H1 (cell line): ENCODE measurements around the gene ARL6IP6. TPM values are rescaled to one million over a fixed set of nuclear protein-coding genes. Genes with fewer than 3 reads are reported as not detected.

Experiments
- CTCF ChIA-PET: fragments of 300-600 bp; sonication (Branson Sonifier 250); formaldehyde crosslinking; loops from one replicate; lab custom pipeline; 2021; ENCODE audit not compliant: partially characterized antibody; lab: Charles Lee
- POLR2A ChIA-PET: fragments of 300-600 bp; sonication (Branson Sonifier 250); formaldehyde crosslinking; loops from one replicate; lab custom pipeline; 2021; ENCODE audit warnings: inconsistent platforms; ENCODE audit not compliant: partially characterized antibody; lab: Charles Lee
- DNase-seq, 2 experiments: peaks; one replicate each; pipeline versions ENCODE4 v3.0.0 to v3.0.0-alpha.2; 2010 to 2022; ENCODE audit warnings: low spot score in 2 of 2, low read depth in 1 of 2, mixed read lengths in 1 of 2
- FAIRE-seq: peaks from 2 replicates; lab custom pipeline; 2011; peaks lifted over from hg19 to GRCh38; lab: Jason Lieb, UNC
- H2AFZ ChIP-seq: 2 replicates; pipeline ENCODE4 v1.8.1; 2012; ENCODE audit warnings: low read length, inconsistent platforms
- H2AK5ac ChIP-seq: 2 replicates; pipeline ENCODE4 v1.6.1; 2013; ENCODE audit warnings: low read depth, low read length
- H2BK120ac ChIP-seq: replicated peaks from 2 replicates; pipeline ENCODE3; 2013; ENCODE audit warnings: low read depth, low read length, inconsistent platforms
- H2BK12ac ChIP-seq: 2 replicates; pipeline ENCODE4 v1.6.1; 2013; ENCODE audit warnings: low read depth, low read length
- H2BK15ac ChIP-seq: 2 replicates; pipeline ENCODE4 v1.6.1; 2013; ENCODE audit warnings: low read length
- H2BK20ac ChIP-seq: 2 replicates; pipeline ENCODE4 v1.6.1; 2013; ENCODE audit warnings: low read length
- H2BK5ac ChIP-seq: 2 replicates; pipeline ENCODE4 v1.6.1; 2013; ENCODE audit warnings: low read depth, low read length
- H3K14ac ChIP-seq: 2 replicates; pipeline ENCODE4 v1.6.1; 2013; ENCODE audit warnings: inconsistent platforms; ENCODE audit not compliant: insufficient read length
- H3K18ac ChIP-seq: 2 replicates; pipeline ENCODE4 v1.6.1; 2013; ENCODE audit warnings: low read length; ENCODE audit errors: extremely low read depth
- H3K23ac ChIP-seq: 2 replicates; pipeline ENCODE4 v1.6.1; 2013; ENCODE audit warnings: inconsistent platforms; ENCODE audit not compliant: insufficient read length
- H3K23me2 ChIP-seq: 2 replicates; pipeline ENCODE4 v1.6.1; 2013; ENCODE audit warnings: low read depth, low read length
- H3K27ac ChIP-seq: 2 replicates; pipeline ENCODE4 v1.6.1; 2011; ENCODE audit warnings: low read depth, low read length, inconsistent platforms
- H3K27me3 ChIP-seq, 4 experiments: replicated peaks in 1 of 4; 1 replicate in 1 of 4; 2 replicates in 3 of 4; pipeline versions ENCODE4 v1.6.1 to v1.8.1; 2011 to 2013; ENCODE audit warnings: low read length in 3 of 4, mild to moderate bottlenecking in 3 of 4, inconsistent platforms in 2 of 4, mixed read lengths in 2 of 4, moderate library complexity in 1 of 4; ENCODE audit not compliant: control insufficient read depth in 3 of 4, insufficient read depth in 3 of 4; ENCODE audit errors: extremely low read depth in 1 of 4
- H3K36me3 ChIP-seq, 4 experiments: 2 replicates each; pipeline versions ENCODE4 v1.6.1 to v1.8.1; 2011 to 2013; ENCODE audit warnings: mild to moderate bottlenecking in 4 of 4, low read length in 3 of 4, moderate library complexity in 2 of 4, control low read depth in 1 of 4, inconsistent platforms in 1 of 4; ENCODE audit not compliant: insufficient read depth in 4 of 4, control insufficient read depth in 2 of 4
- H3K4ac ChIP-seq: replicated peaks from 2 replicates; pipeline ENCODE3; 2013; ENCODE audit warnings: low read length, low read depth, mixed read lengths, inconsistent platforms; ENCODE audit not compliant: insufficient read length
- H3K4me1 ChIP-seq, 4 experiments: replicated peaks in 1 of 4; 1 replicate in 1 of 4; 2 replicates in 3 of 4; pipeline versions ENCODE4 v1.6.1 to v1.8.1; 2011 to 2013; ENCODE audit warnings: low read length in 3 of 4, inconsistent platforms in 2 of 4, mixed read lengths in 1 of 4; ENCODE audit not compliant: insufficient read depth in 4 of 4, control insufficient read depth in 3 of 4
- H3K4me2 ChIP-seq, 2 experiments: 2 replicates each; pipeline versions ENCODE4 v1.6.1 to v1.8.1; 2011 to 2013; ENCODE audit warnings: low read depth in 2 of 2, low read length in 2 of 2, control low read depth in 1 of 2, inconsistent platforms in 1 of 2, mild to moderate bottlenecking in 1 of 2; ENCODE audit not compliant: insufficient read depth in 1 of 2
- H3K4me3 ChIP-seq, 4 experiments: fragments of 200-600, 300-600 bp in 1 of 4; sonication (generic), shearing (Covaris generic), sonication (Bioruptor Twin) in 1 of 4; 2 replicates each; pipeline versions ENCODE4 v1.5.1 to v1.8.1; 2011 to 2016; ENCODE audit warnings: low read length in 4 of 4, low read depth in 3 of 4, control low read depth in 2 of 4, inconsistent platforms in 2 of 4, mild to moderate bottlenecking in 2 of 4, mixed read lengths in 1 of 4, moderate library complexity in 1 of 4; ENCODE audit not compliant: insufficient read depth in 2 of 4; ENCODE audit errors: extremely low read depth in 1 of 4
- H3K56ac ChIP-seq: replicated peaks from 2 replicates; pipeline ENCODE3; 2013; ENCODE audit warnings: low read depth, mild to moderate bottlenecking, mixed read lengths, low read length, inconsistent platforms; ENCODE audit not compliant: insufficient read length
- H3K79me1 ChIP-seq: 2 replicates; pipeline ENCODE4 v1.6.1; 2013; ENCODE audit warnings: low read depth, low read length, control low read depth
- H3K79me2 ChIP-seq, 2 experiments: 2 replicates each; pipeline versions ENCODE4 v1.6.1 to v1.8.1; 2012 to 2013; ENCODE audit warnings: low read length in 2 of 2, mild to moderate bottlenecking in 2 of 2, inconsistent platforms in 1 of 2; ENCODE audit not compliant: insufficient read depth in 2 of 2, control insufficient read depth in 1 of 2
- H3K9ac ChIP-seq, 4 experiments: replicated peaks in 1 of 4; 1 replicate in 1 of 4; 2 replicates in 3 of 4; pipeline versions ENCODE4 v1.6.1 to v1.8.1; 2011 to 2013; ENCODE audit warnings: low read depth in 3 of 4, low read length in 3 of 4, control low read depth in 2 of 4, mild to moderate bottlenecking in 2 of 4, moderate library complexity in 2 of 4, inconsistent platforms in 1 of 4; ENCODE audit errors: extremely low read depth in 1 of 4
- H3K9me3 ChIP-seq, 2 experiments: 2 replicates each; pipeline versions ENCODE4 v1.6.1 to v1.8.1; 2012 to 2013; ENCODE audit warnings: mild to moderate bottlenecking in 2 of 2, moderate library complexity in 2 of 2, control low read depth in 1 of 2, inconsistent platforms in 1 of 2, low read depth in 1 of 2, low read length in 1 of 2, mixed read lengths in 1 of 2; ENCODE audit not compliant: insufficient read depth in 2 of 2
- H4K20me1 ChIP-seq, 2 experiments: replicated peaks in 1 of 2; 2 replicates each; pipeline versions ENCODE3 to v1.8.1; 2011 to 2013; ENCODE audit warnings: inconsistent platforms in 2 of 2, low read length in 2 of 2, mild to moderate bottlenecking in 1 of 2; ENCODE audit not compliant: insufficient read depth in 2 of 2, control insufficient read depth in 1 of 2
- H4K5ac ChIP-seq: 2 replicates; pipeline ENCODE4 v1.6.1; 2013; ENCODE audit warnings: low read length, low read depth, mixed read lengths, inconsistent platforms; ENCODE audit not compliant: insufficient read length
- H4K8ac ChIP-seq: 2 replicates; pipeline ENCODE4 v1.8.0; 2013; ENCODE audit warnings: mild to moderate bottlenecking, moderate library complexity, low read length, inconsistent platforms; ENCODE audit not compliant: insufficient read depth; ENCODE audit errors: extremely low read depth
- H4K91ac ChIP-seq: replicated peaks from 2 replicates; pipeline ENCODE3; 2013; ENCODE audit warnings: low read length, mixed read lengths, inconsistent platforms; ENCODE audit not compliant: insufficient read length
- BACH1 ChIP-seq: IDR thresholded peaks from 2 replicates; pipeline ENCODE4 v1.6.1; 2012; ENCODE audit warnings: low read length, improper control_type of control experiment
- BRCA1 ChIP-seq: IDR thresholded peaks from 2 replicates; pipeline ENCODE4 v1.6.1; 2012; ENCODE audit warnings: low read depth, low read length, improper control_type of control experiment
- CTBP2 ChIP-seq: IDR thresholded peaks from 2 replicates; pipeline ENCODE4 v1.7.0; 2011; ENCODE audit warnings: borderline replicate concordance, mild to moderate bottlenecking, moderate library complexity, mixed read lengths, low read length; ENCODE audit not compliant: insufficient read depth, insufficient read length
- EZH2 ChIP-seq: fragments of 200-600 bp; sonication (generic); IDR thresholded peaks from 2 replicates; pipeline ENCODE4 v1.7.1; 2012; ENCODE audit warnings: low read depth, mild to moderate bottlenecking, moderate library complexity, low read length, inconsistent platforms; ENCODE audit not compliant: severe bottlenecking
- JUN ChIP-seq: IDR thresholded peaks from 2 replicates; pipeline ENCODE4 v1.6.1; 2011; ENCODE audit warnings: low read depth, mild to moderate bottlenecking, improper control_type of control experiment, low read length
- SUZ12 ChIP-seq: fragments of 200-600 bp; sonication (generic); IDR thresholded peaks from 2 replicates; pipeline ENCODE4 v1.6.1; 2012; ENCODE audit warnings: mild to moderate bottlenecking, inconsistent platforms, low read length, moderate library complexity, mixed read lengths
- TAF7 ChIP-seq: optimal IDR thresholded peaks from 2 replicates; pipeline ENCODE3; 2011; ENCODE audit warnings: low read depth, mild to moderate bottlenecking, inconsistent platforms, low read length, moderate library complexity, borderline replicate concordance
- USF2 ChIP-seq: IDR thresholded peaks from 2 replicates; pipeline ENCODE4 v1.6.1; 2011; ENCODE audit warnings: low read length, improper control_type of control experiment
- YY1 ChIP-seq: IDR thresholded peaks from 2 replicates; pipeline ENCODE4 v1.6.1; 2011; ENCODE audit warnings: low read depth, mild to moderate bottlenecking, low read length
- WGBS, 2 experiments: shearing (Covaris generic) in 1 of 2; methylation state at CpG; one replicate each; pipeline versions ENCODE4 v1.1.6 to v1.1.7; 2013 to 2015; ENCODE audit warnings: low lambda C conversion rate in 2 of 2, mixed read lengths in 2 of 2, inconsistent platforms in 1 of 2, low coverage in 1 of 2, missing lambda C conversion rate in 1 of 2; ENCODE audit not compliant: insufficient replicate concordance in 2 of 2, insufficient coverage in 1 of 2, insufficient read length in 1 of 2; ENCODE audit errors: extremely low coverage in 1 of 2, missing lambda C conversion rate in 1 of 2; 5-methylcytosine and 5-hydroxymethylcytosine counted together
- polyA plus RNA-seq, 7 experiments: library from polyadenylated mRNA; depleted of rRNA in 3 of 7; stranded (reverse) in 5 of 7; unstranded in 2 of 7; fragments of >200 nt in 5 of 7; fragments of 200-250 nt in 2 of 7; gene quantifications; 1 replicate in 5 of 7; 2 replicates in 1 of 7; 4 replicates in 1 of 7; pipeline versions ENCODE4 v1.2.1 to v1.2.3, GENCODE V29; 2011 to 2013; ENCODE audit warnings: missing spikeins in 2 of 7, mixed read lengths in 2 of 7
- total RNA-seq: library from RNA; stranded (reverse); fragmentation: NEBNext Ultra II Directional; extraction: Animal tissue kit (Norgen Biotek cat#: 25700); gene quantifications from 2 replicates; pipeline ENCODE4 v1.2.1, GENCODE V29; 2021
- TF ChIP-seq, protein P1 (sequence below), 3 experiments: IDR thresholded peaks; 1 replicate in 2 of 3; 2 replicates in 1 of 3; pipeline versions ENCODE4 v1.5.1 to v1.6.1; 2011; ENCODE audit warnings: low read length in 3 of 3, mild to moderate bottlenecking in 3 of 3, inconsistent platforms in 2 of 3, low read depth in 1 of 3, moderate library complexity in 1 of 3; ENCODE audit not compliant: insufficient read depth in 1 of 3; ENCODE audit errors: control extremely low read depth in 1 of 3

Gene ARL6IP6
- total and polyA plus RNA-seq, 2 of the 8 experiments (the other 6 are each of a cell fraction or from before 2014, with no cell fraction given), result 47.3 to 92.9 TPM

DNA sequence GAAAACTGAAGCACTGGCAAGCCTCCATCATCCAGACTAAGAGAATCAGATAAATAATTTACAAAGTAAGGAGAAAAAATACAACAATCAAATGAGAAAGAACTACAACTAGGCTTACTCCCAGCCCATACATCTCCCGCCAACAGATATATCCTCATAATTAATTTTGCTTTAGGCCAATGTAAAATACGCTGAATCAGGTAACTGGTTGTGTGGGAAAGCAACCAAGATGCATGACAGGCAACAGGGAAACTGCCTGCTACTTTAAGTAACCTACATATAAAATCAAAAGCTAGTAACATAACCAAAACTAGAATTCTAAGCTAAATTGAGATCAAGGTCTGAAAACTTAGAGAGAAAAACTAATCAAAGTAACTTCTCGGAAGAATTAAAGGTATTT lies 22.7 kb upstream of the ARL6IP6 start:
- H3K79me2 ChIP-seq, result peaks cover 2 to 79% of the 10 kb centered on the region in 2 experiments; a peak in 3 of 4 replicates
- no peak overlapping the region for H2BK120ac ChIP-seq
- DNase-seq (no peak), FAIRE-seq (no peak)
- H3K4ac ChIP-seq, result no peak overlapping the region
- no peaks in the 10 kb centered on the region for H3K23me2 ChIP-seq
- no peak overlapping the region for H3K4me3 ChIP-seq
- H3K27me3 ChIP-seq, result no peaks in the 10 kb centered on the region
- no peak overlapping the region for H4K8ac ChIP-seq
- H3K18ac ChIP-seq, result no peak overlapping the region
- H2AK5ac ChIP-seq, result no peak overlapping the region
- WGBS, 2 experiments, result 92% methylated on average over 3 of the region's 3 CpGs; no CpG with 5 or more reads in 1 of the 2 experiments
- H4K20me1 ChIP-seq, result peaks cover 4% of the 10 kb centered on the region in 2 experiments
- no peak overlapping the region for H2BK15ac ChIP-seq
- no peaks in the 10 kb centered on the region for H3K4me1 ChIP-seq
- H3K9ac ChIP-seq, result no peak overlapping the region
- no peak overlapping the region for H3K14ac ChIP-seq
- no peak overlapping the region for H2BK12ac ChIP-seq
- no peak overlapping the region for H3K4me2 ChIP-seq
- H2AFZ ChIP-seq, result no peak overlapping the region
- ChIA-PET POLR2A (interaction anchor here (1.8 to 2.0 kb wide), 2 partner anchors 11 to 21 kb away, joined by 5 to 10 read pairs; partner anchors contain the start of gene PRPF40A), CTCF (no interaction called here)
- no peak overlapping the region for H3K23ac ChIP-seq
- peaks cover 2 to 29% (median 9%) of the 10 kb centered on the region in 4 experiments; a peak in 6 of 8 replicates for H3K36me3 ChIP-seq
- H3K56ac ChIP-seq, result peak overlapping the region; percentile 16
- no peak overlapping the region for H3K27ac ChIP-seq
- no peaks in the 10 kb centered on the region for H3K9me3 ChIP-seq
- H2BK20ac ChIP-seq, result no peak overlapping the region
- no peak overlapping the region for H2BK5ac ChIP-seq
- H3K79me1 ChIP-seq, result no peaks in the 10 kb centered on the region
- H4K91ac ChIP-seq, result no peak overlapping the region
- H4K5ac ChIP-seq, result no peak overlapping the region
- TF ChIP-seq TAF7, result no peak
- no peak for TF ChIP-seq SUZ12
- no peak for TF ChIP-seq BRCA1
- no peak for TF ChIP-seq BACH1
- no peak for TF ChIP-seq JUN
- TF ChIP-seq CTBP2, result no peak
- TF ChIP-seq USF2, result no peak
- TF ChIP-seq, protein P1, sequence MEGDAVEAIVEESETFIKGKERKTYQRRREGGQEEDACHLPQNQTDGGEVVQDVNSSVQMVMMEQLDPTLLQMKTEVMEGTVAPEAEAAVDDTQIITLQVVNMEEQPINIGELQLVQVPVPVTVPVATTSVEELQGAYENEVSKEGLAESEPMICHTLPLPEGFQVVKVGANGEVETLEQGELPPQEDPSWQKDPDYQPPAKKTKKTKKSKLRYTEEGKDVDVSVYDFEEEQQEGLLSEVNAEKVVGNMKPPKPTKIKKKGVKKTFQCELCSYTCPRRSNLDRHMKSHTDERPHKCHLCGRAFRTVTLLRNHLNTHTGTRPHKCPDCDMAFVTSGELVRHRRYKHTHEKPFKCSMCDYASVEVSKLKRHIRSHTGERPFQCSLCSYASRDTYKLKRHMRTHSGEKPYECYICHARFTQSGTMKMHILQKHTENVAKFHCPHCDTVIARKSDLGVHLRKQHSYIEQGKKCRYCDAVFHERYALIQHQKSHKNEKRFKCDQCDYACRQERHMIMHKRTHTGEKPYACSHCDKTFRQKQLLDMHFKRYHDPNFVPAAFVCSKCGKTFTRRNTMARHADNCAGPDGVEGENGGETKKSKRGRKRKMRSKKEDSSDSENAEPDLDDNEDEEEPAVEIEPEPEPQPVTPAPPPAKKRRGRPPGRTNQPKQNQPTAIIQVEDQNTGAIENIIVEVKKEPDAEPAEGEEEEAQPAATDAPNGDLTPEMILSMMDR (IDR thresholded peaks at IDR 0.05; ENCODE audit: control extremely low read depth in 1 of 3, insufficient read depth in 1 of 3, low read depth in 1 of 3, low read length in 3 of 3), result no peak
- TF ChIP-seq YY1, result no peak
- TF ChIP-seq EZH2, result no peak
